Osteoblast (primary cell): Measurements from ENCODE around the gene B3GAT2. TPM values are rescaled to one million over a fixed set of nuclear protein-coding genes. Genes with fewer than 3 reads are reported as not detected.

ENCODE experiments used
- DNase-seq: peaks from one replicate; pipeline ENCODE4 v3.0.0; 2011; ENCODE audit warnings: low spot score, mixed read lengths; ENCODE audit not compliant: insufficient read length; ENCODE audit errors: missing footprints
- H2AFZ ChIP-seq: 2 replicates; pipeline ENCODE4 v1.6.0; 2011; ENCODE audit warnings: mild to moderate bottlenecking, low read length
- H3K27ac ChIP-seq: 2 replicates; pipeline ENCODE4 v1.5.1; 2011; ENCODE audit warnings: mild to moderate bottlenecking, low read depth, low read length, moderate library complexity
- H3K27me3 ChIP-seq: 2 replicates; pipeline ENCODE4 v1.6.0; 2012; ENCODE audit warnings: mild to moderate bottlenecking, control low read depth, inconsistent platforms, low read length, moderate library complexity; ENCODE audit not compliant: insufficient read depth
- H3K36me3 ChIP-seq: 2 replicates; pipeline ENCODE4 v1.5.1; 2011; ENCODE audit warnings: mild to moderate bottlenecking, low read length, control low read depth, moderate library complexity; ENCODE audit not compliant: insufficient read depth
- H3K4me1 ChIP-seq: 2 replicates; pipeline ENCODE4 v1.5.1; 2011; ENCODE audit warnings: mild to moderate bottlenecking, low read length, control low read depth, moderate library complexity; ENCODE audit not compliant: insufficient read depth
- H3K4me2 ChIP-seq: 2 replicates; pipeline ENCODE4 v1.6.0; 2011; ENCODE audit warnings: mild to moderate bottlenecking, low read length; ENCODE audit not compliant: insufficient read depth
- H3K4me3 ChIP-seq: fragments of 200-600 bp; sonication (generic); 3 replicates; pipeline ENCODE4 v1.5.1; 2012; ENCODE audit warnings: mild to moderate bottlenecking, low read length, inconsistent platforms; ENCODE audit not compliant: insufficient read depth
- H3K79me2 ChIP-seq: 2 replicates; pipeline ENCODE4 v1.6.0; 2012; ENCODE audit warnings: mild to moderate bottlenecking, low read length, control low read depth, inconsistent platforms; ENCODE audit not compliant: insufficient read depth
- H3K9me3 ChIP-seq: 2 replicates; pipeline ENCODE4 v1.5.1; 2011; ENCODE audit warnings: low read depth, low read length, control low read depth
- H4K20me1 ChIP-seq: 2 replicates; pipeline ENCODE4 v1.6.0; 2012; ENCODE audit warnings: mild to moderate bottlenecking, low read length, control low read depth; ENCODE audit not compliant: insufficient read depth
- CTCF ChIP-seq: IDR thresholded peaks from 2 replicates; pipeline ENCODE4 v1.5.1; 2011; ENCODE audit warnings: mild to moderate bottlenecking, low read depth, low read length, moderate library complexity; ENCODE audit errors: extremely low read depth
- total RNA-seq: library from RNA; depleted of rRNA; stranded (reverse); fragments of >200 nt; gene quantifications from 2 replicates; pipeline ENCODE4 v1.2.3, GENCODE V29; 2012

B3GAT2 gene
- total RNA-seq, 1 donor, result under 0.01 TPM

GRCh38 chr6:70863343-70863742 lies 93.5 kb downstream of the B3GAT2 start:
- Histone ChIP-seq H3K4me3 (no peak overlapping the region), H2AFZ (no peak overlapping the region), H3K27ac (no peak overlapping the region), H4K20me1 (no peaks in the 10 kb centered on the region), H3K79me2 (no peaks in the 10 kb centered on the region), H3K36me3 (no peaks in the 10 kb centered on the region), H3K27me3 (no peaks in the 10 kb centered on the region), H3K9me3 (no peaks in the 10 kb centered on the region), H3K4me2 (no peak overlapping the region), H3K4me1 (no peaks in the 10 kb centered on the region)
- no peak for DNase-seq
- no peak for TF ChIP-seq CTCF

DNA sequence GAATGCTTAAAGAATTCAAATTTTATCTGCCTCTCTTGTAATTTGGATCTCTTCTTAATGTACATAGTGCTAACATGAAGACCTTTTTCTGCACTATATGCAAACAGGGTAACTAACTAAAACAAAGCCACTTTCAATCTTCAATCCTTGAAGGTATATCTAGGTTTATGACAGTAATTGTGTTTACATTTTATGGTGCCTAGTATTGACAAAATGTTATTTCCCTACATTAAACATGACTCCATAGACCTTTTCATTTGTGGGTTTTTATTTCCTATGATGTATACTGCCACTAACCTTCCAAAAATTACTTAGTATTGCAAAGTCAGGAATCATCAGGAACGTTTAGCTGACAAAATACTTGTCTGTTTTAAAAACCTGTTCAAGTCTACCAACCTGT lies 95.9 kb downstream of the B3GAT2 start:
- Histone ChIP-seq H3K36me3 (no peaks in the 10 kb centered on the region), H4K20me1 (no peaks in the 10 kb centered on the region), H2AFZ (no peak overlapping the region), H3K9me3 (no peaks in the 10 kb centered on the region), H3K27me3 (no peaks in the 10 kb centered on the region), H3K4me2 (no peak overlapping the region), H3K4me1 (no peaks in the 10 kb centered on the region), H3K4me3 (no peak overlapping the region), H3K79me2 (no peaks in the 10 kb centered on the region), H3K27ac (no peak overlapping the region)
- no peak for TF ChIP-seq CTCF
- no peak for DNase-seq

DNA sequence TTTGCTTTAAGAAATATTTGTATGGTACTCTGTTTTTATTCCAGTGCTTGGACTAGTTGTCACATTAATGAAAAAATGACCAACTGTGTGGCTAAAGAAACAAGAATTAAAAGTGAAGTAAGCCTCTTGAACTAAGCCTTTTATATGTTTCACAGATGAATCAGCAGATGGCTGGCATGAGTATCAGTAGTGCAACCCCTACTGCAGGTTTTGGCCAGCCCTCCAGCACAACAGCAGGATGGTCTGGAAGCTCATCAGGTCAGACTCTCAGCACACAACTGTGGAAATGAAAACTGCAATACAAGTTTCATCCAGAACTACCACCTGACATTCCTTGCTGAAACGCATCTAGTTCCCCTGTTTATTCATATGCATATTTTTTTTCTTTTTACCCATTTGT lies 96.8 kb downstream of the B3GAT2 start:
- no peak for DNase-seq
- Histone ChIP-seq H4K20me1 (no peaks in the 10 kb centered on the region), H3K4me1 (no peaks in the 10 kb centered on the region), H3K27ac (no peak overlapping the region), H3K4me3 (no peak overlapping the region), H3K79me2 (no peaks in the 10 kb centered on the region), H2AFZ (no peak overlapping the region), H3K4me2 (no peak overlapping the region), H3K27me3 (no peaks in the 10 kb centered on the region), H3K9me3 (no peaks in the 10 kb centered on the region), H3K36me3 (no peaks in the 10 kb centered on the region)
- TF ChIP-seq CTCF, result no peak

- Histone ChIP-seq H3K4me2 (no peak overlapping the region), H3K9me3 (no peaks in the 10 kb centered on the region), H3K27ac (no peak overlapping the region), H3K79me2 (no peaks in the 10 kb centered on the region), H3K27me3 (no peaks in the 10 kb centered on the region), H3K36me3 (no peaks in the 10 kb centered on the region), H4K20me1 (no peaks in the 10 kb centered on the region), H3K4me1 (no peaks in the 10 kb centered on the region), H2AFZ (no peak overlapping the region), H3K4me3 (no peak overlapping the region)
- DNase-seq, result no peak
- no peak for TF ChIP-seq CTCF
Observed at GRCh38 chr6:70857387-70858077, 99.3 kb downstream of the B3GAT2 start.
